Activated CD4-positive, alpha-beta T cell treated with anti-CD3 and anti-CD28 coated beads, Interleukin-2, amount 10 ng/mL, durations not matched to agents 7 days and 5 days (primary cell): ENCODE results near the gene MARCHF9. TPM values are rescaled to one million over a fixed set of nuclear protein-coding genes. Genes with fewer than 3 reads are reported as not detected.
"Not testable (repeated sequence)": the region's sequence is repeated elsewhere in the genome, so short reads cannot be mapped to it uniquely, and the experiment has no call there.

Experiments used
- CTCF ChIA-PET: fragments of 350-600 bp; sonication (Branson Sonifier 250); formaldehyde crosslinking; loops from one replicate; lab custom pipeline; 2021; ENCODE audit warnings: antibody characterized with exemption; lab: Charles Lee
- POLR2A ChIA-PET: fragments of 350-600 bp; sonication (Branson Sonifier 250); formaldehyde crosslinking; loops from one replicate; lab custom pipeline; 2021; ENCODE audit warnings: antibody characterized with exemption; lab: Charles Lee
- DNase-seq: peaks from one replicate; pipeline ENCODE4 v3.0.0-alpha.2; 2020
- H3K27ac Mint-ChIP-seq: one replicate; pipeline ENCODE4 v1.8.0; 2021; ENCODE audit warnings: mild to moderate bottlenecking, moderate library complexity, mixed read lengths
- H3K27me3 Mint-ChIP-seq: one replicate; pipeline ENCODE4 v1.8.0; 2021; ENCODE audit warnings: mixed read lengths
- H3K36me3 Mint-ChIP-seq: one replicate; pipeline ENCODE4 v1.8.0; 2021; ENCODE audit warnings: low read depth, mixed read lengths
- H3K4me1 Mint-ChIP-seq: one replicate; pipeline ENCODE4 v1.8.0; 2021; ENCODE audit warnings: mixed read lengths
- H3K4me3 Mint-ChIP-seq: one replicate; pipeline ENCODE4 v1.8.0; 2021; ENCODE audit warnings: mild to moderate bottlenecking, moderate library complexity, mixed read lengths
- H3K9me3 Mint-ChIP-seq: one replicate; pipeline ENCODE4 v1.8.0; 2021; ENCODE audit warnings: mixed read lengths
- total RNA-seq, 2 experiments: library from RNA; stranded (reverse); gene quantifications; one replicate each; pipeline ENCODE4 v1.2.3, GENCODE V29; 2021

MARCHF9 gene
- total RNA-seq, 2 experiments from 2014 or later, result 23.7 to 27.2 TPM

DNA sequence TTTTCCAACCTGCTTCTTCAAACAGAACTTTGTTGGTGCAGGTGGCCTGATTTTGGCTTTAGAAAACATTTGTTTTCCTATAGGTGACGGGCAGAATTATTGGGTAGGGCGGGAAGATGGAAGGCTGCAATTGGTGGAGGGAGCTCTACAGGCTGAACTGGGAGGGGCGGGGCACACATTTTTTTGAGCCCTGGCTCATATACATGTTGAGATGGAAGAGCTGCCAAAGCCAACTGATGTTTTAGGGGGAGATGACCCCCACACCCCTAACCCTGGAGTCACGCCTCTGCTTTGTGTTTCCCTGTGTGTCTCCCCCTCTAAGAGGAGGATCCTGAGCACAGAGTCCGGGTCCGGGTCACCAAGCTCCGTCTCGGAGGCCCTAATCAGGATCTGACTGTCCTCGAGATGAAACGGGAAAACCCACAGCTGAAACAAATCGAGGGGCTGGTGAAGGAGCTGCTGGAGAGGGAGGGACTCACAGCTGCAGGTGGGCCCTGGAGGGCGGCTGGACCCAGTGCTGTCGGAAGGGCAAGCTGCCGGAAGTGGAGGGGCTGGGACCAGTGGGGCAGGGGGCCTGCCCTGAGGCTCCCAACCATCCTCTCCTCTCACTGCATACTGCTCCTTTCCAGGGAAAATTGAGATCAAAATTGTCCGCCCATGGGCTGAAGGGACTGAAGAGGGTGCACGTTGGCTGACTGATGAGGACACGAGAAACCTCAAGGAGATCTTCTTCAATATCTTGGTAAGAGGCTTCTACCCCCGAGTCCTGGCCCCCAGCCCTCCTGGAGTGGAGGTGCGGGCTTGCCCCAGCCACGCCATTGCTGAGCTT is 34.9 kb upstream of the MARCHF9 start:
- DNase-seq, result peak; percentile 5
- Mint-ChIP-seq H3K27ac (peak overlapping the region; percentile 77), H3K27me3 (no peaks in the 10 kb centered on the region), H3K4me3 (no peak overlapping the region), H3K4me1 (peaks cover 3% of the 10 kb centered on the region), H3K9me3 (no peaks in the 10 kb centered on the region), H3K36me3 (peaks cover 49% of the 10 kb centered on the region)
- ChIA-PET CTCF (interaction anchor here (1.1 to 1.5 kb wide), 3 partner anchors 9 to 138 kb away, joined by 3 read pairs; no protein-coding TSS in a partner anchor), POLR2A (interaction anchor here (0.6 kb wide), 1 partner anchor 14 kb away, joined by 3 read pairs; no protein-coding TSS in a partner anchor)

DNA sequence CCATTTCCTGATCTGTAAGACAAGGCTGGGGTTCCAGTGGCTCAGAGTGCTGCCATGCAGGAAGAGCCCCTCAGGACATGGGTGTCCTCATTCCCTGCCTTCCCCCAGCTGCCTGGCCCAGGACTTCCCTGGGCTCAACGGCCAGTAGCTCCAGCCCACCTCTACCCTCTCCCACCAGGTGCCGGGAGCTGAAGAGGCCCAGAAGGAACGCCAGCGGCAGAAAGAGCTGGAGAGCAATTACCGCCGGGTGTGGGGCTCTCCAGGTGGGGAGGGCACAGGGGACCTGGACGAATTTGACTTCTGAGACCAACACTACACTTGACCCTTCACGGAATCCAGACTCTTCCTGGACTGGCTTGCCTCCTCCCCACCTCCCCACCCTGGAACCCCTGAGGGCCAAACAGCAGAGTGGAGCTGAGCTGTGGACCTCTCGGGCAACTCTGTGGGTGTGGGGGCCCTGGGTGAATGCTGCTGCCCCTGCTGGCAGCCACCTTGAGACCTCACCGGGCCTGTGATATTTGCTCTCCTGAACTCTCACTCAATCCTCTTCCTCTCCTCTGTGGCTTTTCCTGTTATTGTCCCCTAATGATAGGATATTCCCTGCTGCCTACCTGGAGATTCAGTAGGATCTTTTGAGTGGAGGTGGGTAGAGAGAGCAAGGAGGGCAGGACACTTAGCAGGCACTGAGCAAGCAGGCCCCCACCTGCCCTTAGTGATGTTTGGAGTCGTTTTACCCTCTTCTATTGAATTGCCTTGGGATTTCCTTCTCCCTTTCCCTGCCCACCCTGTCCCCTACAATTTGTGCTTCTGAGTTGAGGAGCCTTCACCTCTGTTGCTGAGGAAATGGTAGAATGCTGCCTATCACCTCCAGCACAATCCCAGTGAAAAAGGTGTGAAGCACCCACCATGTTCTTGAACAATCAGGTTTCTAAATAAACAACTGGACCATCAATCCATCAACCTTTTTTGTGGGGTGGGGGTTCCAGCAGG is 34.0 kb upstream of the MARCHF9 start:
- Mint-ChIP-seq H3K36me3 (peaks cover 49% of the 10 kb centered on the region), H3K27me3 (no peaks in the 10 kb centered on the region), H3K4me1 (peaks cover 4% of the 10 kb centered on the region), H3K4me3 (no peak overlapping the region), H3K9me3 (no peaks in the 10 kb centered on the region), H3K27ac (peak overlapping the region; percentile 77)
- peak; percentile 6 for DNase-seq
- CTCF ChIA-PET, result interaction anchor here (1.1 to 2.4 kb wide), 4 partner anchors 8 to 138 kb away, joined by 3 to 8 read pairs (median 3); no protein-coding TSS in a partner anchor
- POLR2A ChIA-PET, result interaction anchor here (0.6 kb wide), 1 partner anchor 14 kb away, joined by 3 read pairs; no protein-coding TSS in a partner anchor

DNA sequence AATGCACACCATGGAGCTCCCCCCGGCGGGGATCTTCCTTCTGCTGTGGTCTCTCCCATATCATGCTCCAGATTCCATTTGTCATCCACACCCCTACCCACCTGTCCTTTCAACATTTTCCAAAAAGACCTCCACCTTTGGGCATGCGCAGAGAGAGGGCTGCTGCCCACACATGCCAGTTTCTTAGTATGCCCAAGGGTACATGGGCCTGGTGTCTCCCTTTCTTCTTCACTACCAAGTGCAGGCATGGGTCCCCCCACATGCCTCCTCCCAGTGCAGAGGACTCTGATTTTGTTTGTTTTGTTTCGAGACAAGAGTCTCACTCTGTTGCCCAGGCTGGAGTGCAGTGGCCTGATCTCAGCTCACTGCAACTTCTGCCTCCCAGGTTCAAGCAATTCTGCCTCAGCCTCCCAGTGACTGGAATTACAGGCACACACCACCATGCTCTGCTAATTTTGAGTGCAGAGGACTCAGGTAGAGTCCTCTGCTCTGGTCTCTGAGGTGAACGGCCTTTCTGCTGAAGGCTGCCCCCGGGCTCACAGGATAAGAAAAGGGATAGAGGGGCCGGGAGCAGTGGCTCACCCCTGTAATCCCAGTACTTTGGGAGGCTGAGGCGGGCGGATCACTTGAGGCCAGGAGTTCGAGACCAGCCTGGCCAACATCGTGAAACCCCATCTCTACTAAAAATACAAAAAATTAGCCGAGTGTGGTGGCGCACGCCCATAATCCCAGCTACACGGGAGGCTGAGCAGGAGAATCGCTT is 32.9 kb upstream of the MARCHF9 start:
- H3K27me3 Mint-ChIP-seq, POLR2A ChIA-PET, H3K9me3 Mint-ChIP-seq, H3K4me3 Mint-ChIP-seq, H3K4me1 Mint-ChIP-seq: not testable (repeated sequence)
- CTCF ChIA-PET, result interaction anchor here (1.1 to 2.4 kb wide), 2 partner anchors 12 to 28 kb away, joined by 5 to 8 read pairs; partner anchors contain the start of gene OS9
- peak; percentile 3 for DNase-seq
- peaks cover 49% of the 10 kb centered on the region for H3K36me3 Mint-ChIP-seq
- peak overlapping the region; percentile 2 for H3K27ac Mint-ChIP-seq

DNA sequence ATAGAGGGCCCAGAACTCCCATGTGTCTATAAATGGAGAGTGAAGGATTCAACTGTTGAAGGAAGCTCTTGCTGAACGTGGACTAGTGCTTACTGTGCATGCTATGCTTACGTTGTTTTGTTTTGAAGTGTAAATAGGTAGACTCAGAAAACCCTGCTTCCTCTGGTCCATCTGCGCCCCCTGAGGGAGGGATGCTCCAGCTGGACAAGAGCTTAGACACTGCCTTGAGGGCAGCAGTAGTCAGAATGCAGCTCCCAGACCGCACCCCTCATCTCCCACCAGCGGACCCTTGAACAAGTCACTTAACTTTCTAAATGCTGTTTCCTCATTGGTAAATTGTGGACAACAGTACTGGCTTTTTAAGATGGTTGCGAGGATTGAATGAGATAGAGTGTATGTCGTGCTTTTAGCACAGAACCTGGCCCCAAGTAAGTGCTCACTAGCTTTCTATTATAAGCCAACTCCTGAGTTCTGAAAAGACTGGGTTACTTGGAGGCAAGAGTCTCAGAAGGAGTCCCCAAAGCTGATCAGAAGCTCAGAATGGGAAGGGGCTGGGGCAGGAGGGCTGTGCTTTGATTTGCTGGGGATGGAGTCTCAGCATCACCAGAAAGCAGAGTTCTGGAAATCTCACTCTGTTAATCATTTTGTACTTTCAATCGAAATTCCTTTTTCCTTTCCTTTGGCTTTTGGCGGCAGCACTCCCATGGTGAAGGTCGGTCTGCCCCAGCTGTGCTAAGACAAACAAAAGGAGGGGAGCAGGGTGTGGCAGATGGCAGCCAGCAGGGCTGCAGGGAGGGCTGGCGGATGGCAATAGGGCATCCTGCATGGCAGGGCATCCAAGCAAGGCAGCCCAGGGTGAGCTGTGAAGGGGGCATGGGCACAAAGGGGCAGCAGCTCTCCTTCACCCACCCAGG is 31.9 kb upstream of the MARCHF9 start:
- Mint-ChIP-seq H3K4me1 (peaks cover 6% of the 10 kb centered on the region), H3K27ac (peak overlapping the region; percentile 65)
- CTCF ChIA-PET, result interaction anchor here (1.1 to 2.4 kb wide), 2 partner anchors 11 to 29 kb away, joined by 5 to 8 read pairs; partner anchors contain the start of gene OS9

DNA sequence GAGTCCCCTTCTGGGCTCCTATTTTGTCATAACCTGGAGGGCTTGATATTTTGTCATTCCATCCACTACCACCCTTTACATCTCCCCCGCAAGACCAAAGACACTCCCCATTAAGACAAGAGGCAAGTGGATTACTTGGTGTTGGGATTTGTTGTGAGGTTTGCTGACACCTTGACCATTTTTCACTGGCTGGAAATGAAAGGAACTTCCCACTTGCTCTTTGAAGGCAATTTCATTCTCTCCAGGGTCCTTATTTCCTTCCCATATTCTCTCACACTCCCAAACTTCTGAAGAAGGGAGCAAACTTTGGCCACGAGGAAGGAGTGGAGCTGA is 31.3 kb upstream of the MARCHF9 start:
- Mint-ChIP-seq H3K9me3 (no peaks in the 10 kb centered on the region), H3K4me1 (peaks cover 6% of the 10 kb centered on the region), H3K36me3 (peaks cover 52% of the 10 kb centered on the region), H3K27ac (peak overlapping the region; percentile 41), H3K27me3 (no peaks in the 10 kb centered on the region), H3K4me3 (no peak overlapping the region)
- ChIA-PET POLR2A (no interaction called here), CTCF (no interaction called here)
- no peak for DNase-seq

More for the DNA sequence above, 31.9 kb upstream of the MARCHF9 start:
- H3K9me3 Mint-ChIP-seq, result no peaks in the 10 kb centered on the region
- H3K27me3 Mint-ChIP-seq, result no peaks in the 10 kb centered on the region
- H3K4me3 Mint-ChIP-seq, result peak overlapping the region; percentile 16
- POLR2A ChIA-PET, result no interaction called here
- H3K36me3 Mint-ChIP-seq, result peaks cover 52% of the 10 kb centered on the region
- DNase-seq, result peak; percentile 5

DNA sequence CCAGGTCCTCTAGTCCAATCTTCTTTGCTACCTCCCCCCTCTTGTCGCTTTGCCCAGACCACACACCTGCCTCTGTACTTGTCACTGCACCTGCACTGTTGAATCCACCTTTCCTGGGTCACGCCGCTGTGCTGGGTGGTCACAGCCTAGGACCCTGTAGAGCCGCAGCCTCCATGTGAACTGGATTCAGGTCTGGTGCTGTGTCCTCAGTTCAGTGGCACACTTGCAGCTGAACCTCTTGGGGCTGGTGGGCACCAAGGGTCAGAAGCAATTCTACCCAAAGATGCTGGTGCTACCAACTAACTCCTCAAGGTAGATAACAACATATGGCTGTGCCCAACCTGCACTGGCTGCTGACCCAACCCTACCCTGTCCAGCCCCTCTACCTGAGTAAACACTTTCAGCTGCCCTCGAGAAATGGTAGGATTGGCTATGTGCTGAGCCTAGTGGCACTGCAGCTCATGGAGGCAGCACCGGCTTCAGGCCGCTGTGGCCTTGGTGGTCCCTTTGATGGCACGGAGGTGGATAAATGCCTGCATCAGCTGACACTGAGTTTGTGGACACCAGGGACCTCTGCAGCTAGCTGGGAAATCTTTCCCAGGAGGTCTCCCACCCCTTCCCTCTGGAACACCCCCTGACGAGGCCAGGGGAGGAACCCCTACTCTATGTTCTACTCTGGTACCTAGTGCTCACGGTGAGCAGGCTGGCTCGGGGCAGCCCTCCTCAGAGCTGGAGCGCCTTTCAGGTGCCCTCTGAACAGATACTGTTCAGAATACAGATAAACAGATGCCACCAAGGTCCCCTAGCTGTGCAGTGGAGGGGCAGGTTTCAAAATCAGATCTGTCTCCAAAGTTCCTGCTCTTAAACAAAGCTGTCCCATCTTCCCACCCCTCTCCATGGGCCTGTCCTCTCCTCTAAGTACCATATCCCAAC is 30.6 kb upstream of the MARCHF9 start:
- Mint-ChIP-seq H3K9me3 (no peaks in the 10 kb centered on the region), H3K36me3 (peaks cover 50% of the 10 kb centered on the region), H3K27ac (no peak overlapping the region), H3K4me1 (peaks cover 6% of the 10 kb centered on the region), H3K4me3 (no peak overlapping the region), H3K27me3 (no peaks in the 10 kb centered on the region)
- CTCF ChIA-PET, result no interaction called here
- POLR2A ChIA-PET, result no interaction called here
- peak; percentile 5 for DNase-seq

DNA sequence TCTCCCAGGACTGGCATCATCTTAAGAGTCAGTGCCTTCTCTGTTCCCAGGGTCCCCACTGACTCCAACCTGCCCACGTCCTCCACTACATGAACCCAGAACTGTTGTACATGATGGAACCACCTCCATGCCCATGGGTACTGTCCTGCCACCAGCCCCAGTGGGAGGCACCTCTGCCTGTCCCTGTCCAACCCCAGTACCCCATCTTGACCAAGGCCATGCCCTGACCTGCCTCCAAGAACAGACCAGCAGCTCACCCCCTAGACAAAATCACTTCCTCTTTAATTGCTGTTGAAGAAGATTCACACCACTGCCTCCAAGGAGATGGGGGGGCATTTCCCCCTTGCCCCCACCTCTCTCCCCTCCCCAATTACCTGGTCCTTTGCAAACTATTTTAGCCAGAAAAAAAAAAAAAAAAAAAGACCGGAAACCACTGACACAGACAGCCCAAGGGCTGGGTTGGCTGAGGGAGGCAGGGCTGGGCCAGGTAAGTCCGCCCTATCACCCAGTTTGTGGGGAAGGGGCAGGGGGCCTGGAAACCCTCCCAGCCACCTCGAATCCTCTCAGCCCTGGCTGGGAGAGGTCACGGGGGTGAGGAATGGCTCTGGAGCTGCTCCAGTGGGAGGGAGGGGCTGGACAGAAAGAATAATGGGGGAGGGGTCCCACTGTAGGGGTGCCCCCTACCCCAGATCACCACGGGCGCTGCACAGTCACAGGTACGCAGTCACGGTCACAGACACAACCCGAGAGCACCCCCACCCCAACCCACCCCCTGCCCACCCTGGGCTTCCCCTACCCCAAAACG is 29.8 kb upstream of the MARCHF9 start:
- ChIA-PET CTCF (interaction anchor here (1.2 kb wide), 1 partner anchor 55 kb away, joined by 3 read pairs; no protein-coding TSS in a partner anchor), POLR2A (no interaction called here)
- no peak overlapping the region for H3K27ac Mint-ChIP-seq
- peaks cover 51% of the 10 kb centered on the region for H3K36me3 Mint-ChIP-seq
- no peaks in the 10 kb centered on the region for H3K9me3 Mint-ChIP-seq
- H3K4me1 Mint-ChIP-seq, result peaks cover 6% of the 10 kb centered on the region
- DNase-seq, result peak; percentile 4
- no peaks in the 10 kb centered on the region for H3K27me3 Mint-ChIP-seq
- no peak overlapping the region for H3K4me3 Mint-ChIP-seq

DNA sequence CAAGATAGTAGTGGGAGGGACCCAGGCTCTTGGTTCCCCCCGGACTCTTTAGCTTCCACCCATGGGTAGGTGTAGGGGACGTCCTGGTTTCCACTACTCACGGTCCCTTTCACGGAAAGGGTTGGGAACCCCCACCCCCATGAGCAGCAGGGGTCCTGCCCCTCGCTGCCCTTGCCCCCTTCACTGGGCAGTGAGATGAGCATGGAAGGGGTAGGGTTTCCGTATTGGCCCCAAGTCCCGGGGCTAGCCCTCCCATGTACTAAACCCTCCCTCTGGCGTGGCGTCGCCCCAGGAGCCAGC is 29.1 kb upstream of the MARCHF9 start:
- peak; percentile 5 for DNase-seq
- Mint-ChIP-seq H3K4me1 (peaks cover 6% of the 10 kb centered on the region), H3K27me3 (no peaks in the 10 kb centered on the region), H3K27ac (no peak overlapping the region), H3K36me3 (peaks cover 57% of the 10 kb centered on the region), H3K9me3 (no peaks in the 10 kb centered on the region), H3K4me3 (no peak overlapping the region)
- ChIA-PET POLR2A (no interaction called here), CTCF (interaction anchor here (1.2 kb wide), 1 partner anchor 54 kb away, joined by 3 read pairs; no protein-coding TSS in a partner anchor)

DNA sequence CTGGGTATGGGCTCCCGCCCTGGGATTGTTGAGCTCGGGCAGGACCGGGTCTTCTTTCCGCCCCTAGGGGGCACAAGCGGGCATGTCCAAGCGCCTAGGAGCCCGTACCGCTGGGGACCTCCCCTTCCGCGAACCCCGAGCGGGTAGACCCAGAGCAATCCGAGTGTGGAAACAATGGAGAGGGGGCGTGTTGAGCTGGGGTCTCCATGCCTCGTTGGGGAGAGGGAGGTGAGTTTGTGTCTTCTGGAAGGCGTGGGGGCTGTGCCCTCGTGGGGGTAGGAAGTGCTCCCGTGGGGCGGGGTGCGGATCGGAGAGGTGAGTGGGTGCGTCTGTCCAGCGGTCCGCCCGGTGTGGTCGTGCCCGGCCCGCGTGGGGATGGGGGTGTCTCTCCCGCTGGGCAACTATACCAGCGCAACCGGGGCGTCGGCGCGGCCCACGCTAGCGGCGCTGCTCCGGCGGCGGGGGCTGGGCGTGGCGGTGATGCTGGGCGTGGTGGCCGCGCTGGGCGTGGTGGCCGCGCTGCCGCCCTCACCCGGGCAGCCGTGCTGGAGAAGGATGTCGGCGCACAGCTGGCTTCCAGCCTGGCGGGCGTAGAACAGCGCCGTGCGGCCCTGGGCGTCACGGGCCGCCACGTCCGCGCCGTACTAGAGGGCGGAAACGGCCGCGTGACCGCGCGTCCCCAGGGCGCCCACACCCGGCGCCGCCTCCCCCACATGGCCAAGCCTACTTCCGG is 28.6 kb upstream of the MARCHF9 start:
- Mint-ChIP-seq H3K36me3 (peaks cover 58% of the 10 kb centered on the region), H3K4me1 (peaks cover 6% of the 10 kb centered on the region), H3K9me3 (no peaks in the 10 kb centered on the region), H3K4me3 (no peak overlapping the region), H3K27ac (no peak overlapping the region), H3K27me3 (no peaks in the 10 kb centered on the region)
- DNase-seq, result peak; percentile 16
- ChIA-PET POLR2A (interaction anchor here (0.5 to 0.6 kb wide), 2 partner anchors 9 to 112 kb away, joined by 3 read pairs; no protein-coding TSS in a partner anchor), CTCF (interaction anchor here (0.5 to 1.2 kb wide), 2 partner anchors 54 to 1032 kb away, joined by 3 to 7 read pairs; no protein-coding TSS in a partner anchor)
